Measurements from ENCODE around the gene EHMT1.
"Not testable (repeated sequence)": the region's sequence is repeated elsewhere in the genome, so short reads cannot be mapped to it uniquely, and the experiment has no call there.

Gene EHMT1

GRCh38 chr9:137791947-137792346 is 173.1 kb downstream of the EHMT1 start:
- no peak for DNase-seq

GRCh38 chr9:137793196-137793841 is 174.5 kb downstream of the EHMT1 start:
- DNase-seq = no peak

DNA sequence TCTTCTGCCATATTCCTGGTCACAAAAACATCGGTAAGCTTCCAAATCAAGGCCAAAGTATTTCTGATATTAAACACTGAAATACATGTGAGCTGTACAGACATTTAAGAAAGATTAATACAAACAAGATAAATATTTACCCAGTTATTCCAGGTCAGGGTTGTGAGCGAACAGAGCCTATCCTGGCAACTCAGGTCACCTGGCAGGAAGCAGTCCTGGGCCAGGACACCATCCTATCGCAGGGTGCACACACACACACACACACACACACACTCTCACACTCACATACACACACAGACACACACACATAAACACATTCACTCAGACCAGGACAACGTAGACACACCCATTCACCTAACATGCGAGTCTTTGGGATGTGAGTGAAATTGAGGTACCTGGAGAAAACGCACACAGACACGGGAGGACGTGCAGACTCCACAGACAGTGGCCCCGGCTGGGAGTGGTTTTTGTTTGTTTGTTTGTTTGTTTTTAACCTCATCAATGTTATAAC is 176.4 kb downstream of the EHMT1 start:
- DNase-seq = no peak

GRCh38 chr9:137797206-137798120 is 178.7 kb downstream of the EHMT1 start:
- no peak for DNase-seq

GRCh38 chr9:137798142-137798541 is 179.3 kb downstream of the EHMT1 start:
- DNase-seq = no peak

GRCh38 chr9:137798901-137799629 is 180.3 kb downstream of the EHMT1 start:
- DNase-seq = no peak

DNA sequence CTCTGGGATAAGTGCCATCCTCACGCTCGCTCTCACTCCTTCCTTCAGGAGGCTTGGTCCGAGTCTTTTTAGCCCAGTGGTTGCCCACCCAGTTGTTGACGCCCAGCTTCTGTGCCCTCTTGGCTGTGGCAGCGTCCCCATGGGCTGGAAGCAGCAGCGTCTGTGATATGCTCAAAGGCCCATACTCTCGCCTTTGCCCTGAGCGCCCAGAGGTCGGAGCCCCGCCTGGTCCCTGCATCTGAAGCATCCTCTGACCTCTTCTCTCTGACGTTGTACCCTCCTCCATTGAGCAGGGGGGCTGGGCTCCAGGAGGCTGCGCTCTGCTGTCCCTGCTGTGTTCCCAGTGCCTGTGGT is 180.8 kb downstream of the EHMT1 start:
- DNase-seq = no peak

GRCh38 chr9:137800196-137801022 is 181.6 kb downstream of the EHMT1 start:
- DNase-seq = no peak

- DNase-seq = no peak
These were observed 182.2 kb downstream of the EHMT1 start for GRCh38 chr9:137801023-137801319.

GRCh38 chr9:137802021-137802420 is 183.2 kb downstream of the EHMT1 start:
- no peak for DNase-seq

DNA sequence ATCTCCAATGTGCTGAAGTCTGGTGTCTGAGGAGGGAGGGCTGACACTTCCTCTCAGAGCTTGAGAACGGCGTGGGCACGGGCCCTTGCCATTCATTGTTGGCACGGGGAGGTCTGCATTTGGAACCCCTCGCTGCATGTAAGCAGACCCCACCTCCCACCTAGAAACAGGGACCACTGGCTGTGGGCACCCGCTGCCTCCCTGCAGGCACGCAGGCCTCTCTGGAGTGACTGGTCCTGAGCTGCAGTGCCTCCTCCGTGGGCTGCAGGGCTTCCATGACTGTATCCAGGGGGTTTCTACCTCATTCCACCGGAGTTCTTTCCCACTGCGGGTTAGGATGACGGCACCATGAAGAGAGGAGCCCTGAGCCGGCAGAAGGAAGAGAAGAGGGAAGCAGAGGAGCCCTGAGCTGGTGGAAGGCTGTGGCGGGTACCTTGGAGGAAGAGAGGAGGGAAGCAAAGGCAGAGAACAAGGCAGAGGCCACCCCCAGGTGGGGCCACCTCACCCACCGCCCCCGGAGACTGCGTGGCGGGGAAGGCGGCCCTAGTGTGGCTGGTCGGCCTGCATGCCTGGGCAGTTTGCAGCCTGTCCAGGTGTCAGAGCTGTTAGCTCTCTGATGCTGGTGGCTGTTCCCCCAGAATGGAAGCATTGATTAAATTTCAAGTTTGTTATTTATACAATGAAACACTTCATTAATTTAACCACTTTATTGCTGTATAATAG is 183.9 kb downstream of the EHMT1 start:
- no peak for DNase-seq

DNA sequence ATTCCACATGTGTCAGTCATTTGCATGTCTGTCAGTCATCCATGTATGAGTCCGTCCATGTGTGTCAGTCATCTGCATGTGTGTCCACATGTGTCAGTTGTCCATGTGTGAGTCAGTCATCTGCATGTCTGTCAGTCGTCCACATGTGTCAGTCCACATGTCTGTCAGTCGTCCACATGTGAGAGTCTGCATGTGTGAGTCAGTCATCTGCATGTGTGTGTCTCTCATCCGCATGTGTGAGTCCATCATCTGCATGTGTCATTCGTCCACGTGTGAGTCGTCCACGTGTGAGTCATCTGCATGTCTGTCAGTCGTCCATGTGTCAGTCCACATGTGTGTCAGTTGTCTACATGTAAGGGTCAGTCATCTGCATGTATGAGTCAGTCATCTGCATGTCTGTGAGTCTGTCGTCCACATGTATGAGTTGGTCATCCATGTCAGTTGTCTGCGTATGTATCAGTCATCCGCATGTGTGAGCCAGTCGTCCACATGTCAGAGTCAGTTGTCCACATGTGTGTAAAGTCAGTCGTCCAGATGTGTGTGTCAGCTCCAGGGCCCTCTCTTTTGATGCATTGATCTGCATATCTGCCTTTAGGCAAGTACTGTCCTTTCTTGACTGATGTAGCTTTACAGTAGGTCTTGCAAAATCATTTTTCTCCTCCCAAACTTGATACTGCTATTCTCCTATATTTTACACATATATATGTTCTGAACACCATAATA is 186.3 kb downstream of the EHMT1 start:
- DNase-seq = no peak

GRCh38 chr9:137807721-137808703 is 189.2 kb downstream of the EHMT1 start:
- DNase-seq = no peak

DNA sequence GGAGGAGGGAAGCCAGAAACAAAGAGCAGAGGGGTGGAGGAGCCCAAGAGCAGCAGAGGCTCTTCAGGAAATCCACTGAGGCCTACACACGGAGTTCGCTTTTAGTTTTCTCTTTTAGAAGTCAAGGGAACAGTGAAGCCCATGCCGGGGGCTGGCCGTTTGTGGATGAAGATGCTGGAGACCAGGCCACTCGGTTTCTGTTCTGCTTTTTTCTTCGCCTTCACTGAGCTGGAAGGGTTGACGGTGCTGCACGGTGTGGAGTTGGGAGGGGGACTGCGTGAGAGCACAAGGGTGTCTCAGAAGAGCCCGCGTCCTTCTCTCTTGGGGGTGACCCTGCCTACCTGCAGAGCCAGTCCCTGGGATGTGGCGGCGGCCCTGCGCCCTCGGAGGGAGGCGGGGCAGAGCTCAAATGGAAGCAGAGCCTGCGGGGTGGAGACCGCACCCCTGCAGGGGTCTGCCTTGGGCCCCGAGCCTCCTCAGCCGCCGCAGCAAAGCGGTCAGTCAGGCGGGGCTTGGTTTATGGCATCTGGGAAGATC is 190.3 kb downstream of the EHMT1 start:
- no peak for DNase-seq

DNA sequence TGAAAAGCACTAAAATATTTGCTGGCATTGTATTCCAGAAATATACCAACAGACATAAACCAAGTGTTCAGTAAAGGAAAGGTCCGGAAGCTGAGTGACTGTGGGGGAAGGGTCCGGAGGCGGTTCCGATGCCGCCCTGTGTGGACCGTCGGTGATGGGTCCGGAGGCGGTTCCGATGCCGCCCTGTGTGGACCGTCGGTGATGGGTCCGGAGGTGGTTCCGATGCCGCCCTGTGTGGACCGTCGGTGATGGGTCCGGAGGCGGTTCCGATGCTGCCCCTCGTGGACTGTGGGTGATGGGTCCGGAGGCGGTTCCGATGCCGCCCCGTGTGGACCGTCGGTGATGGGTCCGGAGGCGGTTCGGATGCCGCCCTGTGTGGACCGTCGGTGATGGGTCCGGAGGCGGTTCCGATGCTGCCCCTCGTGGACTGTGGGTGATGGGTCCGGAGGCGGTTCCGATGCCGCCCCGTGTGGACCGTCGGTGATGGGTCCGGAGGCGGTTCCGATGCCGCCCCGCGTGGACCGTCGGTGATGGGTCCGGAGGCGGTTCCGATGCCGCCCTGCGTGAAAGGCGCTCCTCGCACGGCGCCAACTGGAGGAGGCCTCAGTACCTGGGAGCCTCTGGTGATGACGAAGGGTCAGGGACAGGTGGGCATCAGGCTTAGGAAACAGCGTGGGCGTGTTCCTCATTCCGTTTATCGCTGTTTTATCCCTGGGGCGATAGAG is 191.1 kb downstream of the EHMT1 start:
- DNase-seq = not testable (repeated sequence)

DNA sequence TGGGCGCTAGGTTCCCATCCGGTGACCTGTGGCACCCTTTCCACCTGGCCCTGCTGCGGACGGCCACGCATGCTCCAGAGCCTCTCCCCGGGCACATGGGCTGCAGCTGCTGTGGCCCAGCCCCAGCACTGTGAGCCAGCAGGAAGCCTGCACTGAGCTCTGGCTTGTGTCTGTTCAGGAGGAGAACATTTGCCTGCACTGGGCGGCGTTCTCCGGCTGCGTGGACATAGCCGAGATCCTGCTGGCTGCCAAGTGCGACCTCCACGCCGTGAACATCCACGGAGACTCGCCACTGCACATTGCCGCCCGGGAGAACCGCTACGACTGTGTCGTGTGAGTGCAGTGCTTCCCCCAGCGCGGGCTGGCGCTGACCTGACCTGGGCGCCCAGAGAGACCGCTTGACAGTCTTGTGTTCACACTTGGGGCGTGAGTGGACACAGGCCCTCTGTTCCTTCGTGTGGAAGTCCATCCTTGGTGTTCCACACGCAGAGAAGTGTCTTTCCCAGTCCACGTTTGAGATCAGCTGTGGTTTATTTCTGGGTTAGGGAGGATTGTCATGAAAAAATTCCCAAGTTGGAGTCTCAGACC is 192.6 kb downstream of the EHMT1 start:
- DNase-seq = no peak

- DNase-seq = no peak
These were observed 193.7 kb downstream of the EHMT1 start for GRCh38 chr9:137812356-137813023.

- DNase-seq = no peak
These were observed 194.4 kb downstream of the EHMT1 start for GRCh38 chr9:137813167-137813566.

Measured in activated naive CD4-positive, alpha-beta T cell treated with Interleukin-2 at 50 U/mL for 16 hours (primary cell).